ENCODE measurements around the gene GRIK4. TPM values are rescaled to one million over a fixed set of nuclear protein-coding genes. Genes with fewer than 3 reads are reported as not detected.

Gene GRIK4
- total RNA-seq, 1 donor from 2014 or later = 0.89 TPM

- H3K27me3 Mint-ChIP-seq (ENCODE audit: low read depth) = peaks cover 32% of the 10 kb centered on the region
- no peaks in the 10 kb centered on the region for H3K9me3 Mint-ChIP-seq
- DNase-seq (ENCODE audit: low read depth, low spot score) = no peak
- no peak for TF ChIP-seq CTCF (conservative IDR thresholded peaks at IDR 0.05)
- H3K36me3 Mint-ChIP-seq (ENCODE audit: low read depth) = no peaks in the 10 kb centered on the region
- peaks cover 18% of the 10 kb centered on the region for H3K4me1 Mint-ChIP-seq
- no peak overlapping the region for H3K27ac Mint-ChIP-seq (ENCODE audit: unreplicated experiment)
- H3K4me3 Mint-ChIP-seq = no peak overlapping the region
Observed at GRCh38 chr11:120518356-120518755, 6.8 kb downstream of the GRIK4 start.

- no peaks in the 10 kb centered on the region for H3K36me3 Mint-ChIP-seq (ENCODE audit: low read depth)
- no peak overlapping the region for H3K27ac Mint-ChIP-seq (ENCODE audit: unreplicated experiment)
- DNase-seq (ENCODE audit: low read depth, low spot score) = no peak
- H3K27me3 Mint-ChIP-seq (ENCODE audit: low read depth) = peaks cover 21% of the 10 kb centered on the region
- TF ChIP-seq CTCF (conservative IDR thresholded peaks at IDR 0.05) = no peak
- H3K4me1 Mint-ChIP-seq = peaks cover 20% of the 10 kb centered on the region
- no peaks in the 10 kb centered on the region for H3K9me3 Mint-ChIP-seq
- H3K4me3 Mint-ChIP-seq = no peak overlapping the region
Observed at GRCh38 chr11:120519474-120519873, 7.9 kb downstream of the GRIK4 start.

GRCh38 chr11:120520091-120520822 lies 8.7 kb downstream of the GRIK4 start:
- no peak for TF ChIP-seq CTCF (conservative IDR thresholded peaks at IDR 0.05)
- no peak overlapping the region for H3K27ac Mint-ChIP-seq (ENCODE audit: unreplicated experiment)

GRCh38 chr11:120521176-120521575 lies 9.6 kb downstream of the GRIK4 start:
- H3K27ac Mint-ChIP-seq (ENCODE audit: unreplicated experiment) = no peak overlapping the region
- H3K9me3 Mint-ChIP-seq = no peaks in the 10 kb centered on the region
- H3K36me3 Mint-ChIP-seq (ENCODE audit: low read depth) = no peaks in the 10 kb centered on the region
- no peak for TF ChIP-seq CTCF (conservative IDR thresholded peaks at IDR 0.05)
- DNase-seq (ENCODE audit: low read depth, low spot score) = no peak
- no peak overlapping the region for H3K4me3 Mint-ChIP-seq
- peaks cover 9% of the 10 kb centered on the region for H3K27me3 Mint-ChIP-seq (ENCODE audit: low read depth)
- H3K4me1 Mint-ChIP-seq = peaks cover 19% of the 10 kb centered on the region

More at GRCh38 chr11:120520091-120520822, 8.7 kb downstream of the GRIK4 start:
- peaks cover 17% of the 10 kb centered on the region for H3K27me3 Mint-ChIP-seq (ENCODE audit: low read depth)
- no peaks in the 10 kb centered on the region for H3K9me3 Mint-ChIP-seq
- H3K36me3 Mint-ChIP-seq (ENCODE audit: low read depth) = no peaks in the 10 kb centered on the region
- peaks cover 20% of the 10 kb centered on the region for H3K4me1 Mint-ChIP-seq
- no peak overlapping the region for H3K4me3 Mint-ChIP-seq
- no peak for DNase-seq (ENCODE audit: low read depth, low spot score)

GRCh38 chr11:120522021-120522420 lies 10.5 kb downstream of the GRIK4 start:
- Mint-ChIP-seq H3K27me3 (ENCODE audit: low read depth) (peaks cover 3% of the 10 kb centered on the region), H3K9me3 (no peaks in the 10 kb centered on the region), H3K4me1 (peaks cover 15% of the 10 kb centered on the region), H3K36me3 (ENCODE audit: low read depth) (no peaks in the 10 kb centered on the region), H3K27ac (ENCODE audit: unreplicated experiment) (no peak overlapping the region), H3K4me3 (no peak overlapping the region)
- DNase-seq (ENCODE audit: low read depth, low spot score) = no peak
- TF ChIP-seq CTCF (conservative IDR thresholded peaks at IDR 0.05) = no peak
